A673 (cell line): Measurements from ENCODE around the gene SLC18A2. TPM values are rescaled to one million over a fixed set of nuclear protein-coding genes. Genes with fewer than 3 reads are reported as not detected.
"Not testable (repeated sequence)": the region's sequence is repeated elsewhere in the genome, so short reads cannot be mapped to it uniquely, and the experiment has no call there.

Experiments used
- BruUV-seq: library from RNA; stranded (reverse); fragments of 400-500 nt; replicated peaks from 2 replicates; lab custom pipeline; 2021; lab: Mats Ljungman, UMichigan
- CTCF ChIA-PET: fragments of 300-600 bp; sonication (Branson Sonifier 250); formaldehyde crosslinking; loops from one replicate; lab custom pipeline; 2022; ENCODE audit warnings: antibody characterized with exemption; lab: Charles Lee
- POLR2A ChIA-PET: fragments of 300-600 bp; sonication (Branson Sonifier 250); formaldehyde crosslinking; loops from one replicate; lab custom pipeline; 2022; ENCODE audit warnings: antibody characterized with exemption; ENCODE audit not compliant: low non-redundant PET; lab: Charles Lee
- DNase-seq: peaks from one replicate; pipeline ENCODE4 v3.0.0-alpha.2; 2015; ENCODE audit warnings: low spot score
- H3K27ac ChIP-seq: fragments of 200-600 bp; sonication (generic); 2 replicates; pipeline ENCODE4 v1.5.1; 2016; ENCODE audit warnings: mixed run types, low read depth, mild to moderate bottlenecking, mixed read lengths, antibody characterized with exemption, low read length; ENCODE audit not compliant: poor library complexity, severe bottlenecking
- H3K27me3 ChIP-seq: fragments of 200-600 bp; sonication (generic); replicated peaks from 2 replicates; pipeline ENCODE4 v1.6.1; 2017; ENCODE audit warnings: mixed run types, low read depth, mild to moderate bottlenecking, mixed read lengths, antibody characterized with exemption, low read length; ENCODE audit not compliant: insufficient read depth, poor library complexity
- H3K36me3 ChIP-seq: fragments of 200-600 bp; sonication (generic); 2 replicates; pipeline ENCODE4 v1.6.1; 2016; ENCODE audit warnings: mixed run types, mild to moderate bottlenecking, mixed read lengths, antibody characterized with exemption, low read length; ENCODE audit not compliant: insufficient read depth, poor library complexity, severe bottlenecking
- H3K4me1 ChIP-seq: fragments of 200-600 bp; sonication (generic); 2 replicates; pipeline ENCODE4 v1.6.1; 2017; ENCODE audit warnings: mixed run types, mild to moderate bottlenecking, mixed read lengths, antibody characterized with exemption, low read length; ENCODE audit not compliant: insufficient read depth, poor library complexity, severe bottlenecking
- H3K4me3 ChIP-seq: fragments of 200-600 bp; sonication (generic); 2 replicates; pipeline ENCODE4 v1.5.1; 2016; ENCODE audit warnings: low read depth, mixed run types, mild to moderate bottlenecking, mixed read lengths, low read length; ENCODE audit not compliant: poor library complexity, severe bottlenecking
- H3K9me3 ChIP-seq: fragments of 200-600 bp; sonication (generic); 2 replicates; pipeline ENCODE4 v1.6.1; 2016; ENCODE audit warnings: mixed run types, low read depth, mild to moderate bottlenecking, mixed read lengths, antibody characterized with exemption, low read length; ENCODE audit not compliant: poor library complexity, severe bottlenecking
- EZH2 ChIP-seq: fragments of 200-600 bp; sonication (generic); IDR thresholded peaks from 2 replicates; pipeline ENCODE4 v1.6.1; 2017; ENCODE audit warnings: borderline replicate concordance, low read depth, mild to moderate bottlenecking, mixed read lengths, antibody characterized with exemption, low read length; ENCODE audit not compliant: poor library complexity, severe bottlenecking
- intact Hi-C: fragments of 100-400 bp; cut with micrococcal nuclease; formaldehyde crosslinking; loops from one replicate; pipeline ENCODE4 v1.10.0; 2022; ENCODE audit not compliant: unreplicated experiment
- total RNA-seq: library from RNA; stranded (reverse); gene quantifications from 2 replicates; pipeline ENCODE4 v1.2.3, GENCODE V29; 2021
- TF ChIP-seq, protein P1 (sequence below): fragments of 300-800, 200-600 bp; sonication (generic); conservative IDR thresholded peaks from 2 replicates; pipeline ENCODE4 v1.5.1; 2017; ENCODE audit warnings: low read depth, mild to moderate bottlenecking, antibody characterized with exemption, low read length, moderate library complexity, mixed read lengths

SLC18A2 gene
- total RNA-seq, 1 experiment from 2014 or later: 0.06 TPM

- Histone ChIP-seq H3K4me3 (no peak overlapping the region), H3K27ac (no peak overlapping the region), H3K36me3 (no peaks in the 10 kb centered on the region), H3K4me1 (no peaks in the 10 kb centered on the region), H3K27me3 (no peaks in the 10 kb centered on the region), H3K9me3 (no peaks in the 10 kb centered on the region)
- intact Hi-C loops: no loop called here
- no peak for DNase-seq
- BruUV-seq: no TSS peak
- ChIA-PET POLR2A (no interaction called here), CTCF (no interaction called here)
- TF ChIP-seq EZH2: no peak
- TF ChIP-seq, protein P1, sequence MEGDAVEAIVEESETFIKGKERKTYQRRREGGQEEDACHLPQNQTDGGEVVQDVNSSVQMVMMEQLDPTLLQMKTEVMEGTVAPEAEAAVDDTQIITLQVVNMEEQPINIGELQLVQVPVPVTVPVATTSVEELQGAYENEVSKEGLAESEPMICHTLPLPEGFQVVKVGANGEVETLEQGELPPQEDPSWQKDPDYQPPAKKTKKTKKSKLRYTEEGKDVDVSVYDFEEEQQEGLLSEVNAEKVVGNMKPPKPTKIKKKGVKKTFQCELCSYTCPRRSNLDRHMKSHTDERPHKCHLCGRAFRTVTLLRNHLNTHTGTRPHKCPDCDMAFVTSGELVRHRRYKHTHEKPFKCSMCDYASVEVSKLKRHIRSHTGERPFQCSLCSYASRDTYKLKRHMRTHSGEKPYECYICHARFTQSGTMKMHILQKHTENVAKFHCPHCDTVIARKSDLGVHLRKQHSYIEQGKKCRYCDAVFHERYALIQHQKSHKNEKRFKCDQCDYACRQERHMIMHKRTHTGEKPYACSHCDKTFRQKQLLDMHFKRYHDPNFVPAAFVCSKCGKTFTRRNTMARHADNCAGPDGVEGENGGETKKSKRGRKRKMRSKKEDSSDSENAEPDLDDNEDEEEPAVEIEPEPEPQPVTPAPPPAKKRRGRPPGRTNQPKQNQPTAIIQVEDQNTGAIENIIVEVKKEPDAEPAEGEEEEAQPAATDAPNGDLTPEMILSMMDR: no peak
These were observed 58.5 kb downstream of the SLC18A2 start for GRCh38 chr10:117299435-117299834.

- Histone ChIP-seq H3K4me1 (no peaks in the 10 kb centered on the region), H3K9me3 (no peaks in the 10 kb centered on the region), H3K36me3 (no peaks in the 10 kb centered on the region), H3K27ac (no peak overlapping the region), H3K27me3 (no peaks in the 10 kb centered on the region), H3K4me3 (no peak overlapping the region)
- DNase-seq: no peak
- TF ChIP-seq, protein P1: no peak
- no peak for TF ChIP-seq EZH2
- POLR2A ChIA-PET: no interaction called here
- BruUV-seq: no TSS peak
- CTCF ChIA-PET: no interaction called here
- intact Hi-C loops: no loop called here
These were observed 59.8 kb downstream of the SLC18A2 start for GRCh38 chr10:117300671-117301070.

DNA sequence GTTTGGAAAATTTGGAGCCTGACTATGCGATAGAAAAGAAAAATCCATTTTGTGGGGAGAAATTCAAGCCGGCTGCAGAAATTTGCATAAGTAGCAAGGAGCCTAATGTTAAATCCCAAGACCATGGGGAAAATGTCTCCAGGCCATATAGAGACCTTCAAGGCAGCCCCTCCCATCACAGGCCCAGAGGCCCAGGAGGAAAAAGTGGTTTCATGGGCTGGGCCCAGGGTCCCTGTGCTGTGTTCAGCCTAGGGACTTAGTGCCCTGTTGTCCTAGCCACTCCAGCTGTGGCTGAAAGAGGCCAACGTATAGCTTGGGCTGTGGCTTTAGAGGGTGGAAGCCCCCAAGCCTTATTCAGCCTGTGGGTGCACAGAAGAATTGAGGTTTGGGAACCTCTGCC, 62.5 kb downstream of the SLC18A2 start:
- CTCF ChIA-PET, H3K27me3 ChIP-seq, intact Hi-C loops, BruUV-seq, H3K4me3 ChIP-seq, H3K9me3 ChIP-seq, POLR2A ChIA-PET, DNase-seq, H3K36me3 ChIP-seq, H3K4me1 ChIP-seq, H3K27ac ChIP-seq: not testable (repeated sequence)

DNA sequence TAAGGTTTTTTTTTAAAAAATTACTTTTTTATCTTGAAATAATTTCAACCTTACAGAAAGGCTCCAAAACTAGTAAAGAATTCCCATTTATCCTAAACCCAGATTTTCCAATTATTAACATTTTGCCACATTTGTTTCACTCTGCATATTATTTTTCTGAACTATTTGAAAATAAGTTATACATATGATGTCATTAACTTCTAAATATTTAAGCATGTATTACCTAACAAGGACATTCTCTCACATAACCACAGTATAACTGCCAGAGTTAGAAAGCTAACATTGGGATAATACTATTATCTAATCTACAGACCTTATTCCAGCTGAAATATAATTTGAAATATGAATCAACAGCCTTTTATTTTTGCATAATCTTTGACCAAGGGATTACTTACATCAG, 65.8 kb downstream of the SLC18A2 start:
- CTCF ChIA-PET: no interaction called here
- no peaks in the 10 kb centered on the region for H3K36me3 ChIP-seq
- intact Hi-C loops: no loop called here
- no TSS peak for BruUV-seq
- POLR2A ChIA-PET: no interaction called here
- no peaks in the 10 kb centered on the region for H3K9me3 ChIP-seq
- no peak for DNase-seq
- H3K4me1 ChIP-seq: no peaks in the 10 kb centered on the region
- TF ChIP-seq, protein P1: no peak
- no peak for TF ChIP-seq EZH2
- no peak overlapping the region for H3K4me3 ChIP-seq
- no peak overlapping the region for H3K27ac ChIP-seq
- H3K27me3 ChIP-seq: no peaks in the 10 kb centered on the region
